ENCODE results near the gene LBP.

GRCh38 chr20:38336726-38337125 lies 9.6 kb upstream of the LBP start:
- TF ChIP-seq CTCF (IDR thresholded peaks at IDR 0.05) (no peak), EZH2 (IDR thresholded peaks at IDR 0.05; ENCODE audit: borderline replicate concordance, insufficient read depth, low read depth, low read length, poor library complexity, severe bottlenecking) (no peak)

All from B cell (primary cell).